ENCODE measurements around the gene ST6GALNAC1. TPM values are rescaled to one million over a fixed set of nuclear protein-coding genes. Genes with fewer than 3 reads are reported as not detected.

ST6GALNAC1 gene
- total RNA-seq, 2 donors from 2014 or later = not detected

DNA sequence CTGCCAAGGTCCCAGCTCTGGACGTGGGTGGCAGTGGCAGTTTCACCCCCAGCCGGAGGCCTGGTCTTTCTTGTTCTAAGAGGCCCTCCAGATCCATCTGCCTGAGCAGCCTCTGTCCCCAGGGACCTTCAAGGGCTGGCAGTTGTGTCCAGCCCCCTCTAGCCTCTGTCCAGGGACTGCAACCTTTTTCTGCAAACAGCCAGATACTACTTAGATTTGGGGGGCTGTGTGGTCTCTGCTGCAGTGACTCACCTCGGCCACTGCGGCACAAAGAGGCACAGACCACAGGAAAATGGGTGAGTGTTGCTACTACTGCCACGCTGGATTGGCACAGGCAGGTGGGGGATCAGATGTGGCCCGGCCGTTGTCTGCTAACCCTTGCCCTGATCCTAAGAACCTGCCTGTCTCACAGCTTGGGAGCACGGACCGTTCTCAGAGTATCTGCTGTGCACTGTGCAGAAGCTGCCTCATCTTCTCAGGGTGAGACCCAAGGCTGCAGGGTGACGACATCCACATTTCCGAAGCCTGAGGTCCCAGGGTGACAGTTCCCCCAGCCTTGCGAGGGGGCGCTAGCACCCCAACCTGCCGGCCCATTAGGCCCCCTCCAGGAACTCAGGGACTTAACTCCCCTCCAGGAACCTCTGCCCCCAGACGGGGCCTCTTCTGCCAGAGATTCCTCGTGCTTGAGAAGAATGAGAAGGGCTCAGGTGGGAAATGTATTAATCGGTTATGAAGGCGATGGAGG, 39.6 kb upstream of the ST6GALNAC1 start:
- no peak overlapping the region for H3K4me3 Mint-ChIP-seq
- no peaks in the 10 kb centered on the region for H3K27me3 Mint-ChIP-seq
- H3K27ac Mint-ChIP-seq = no peak overlapping the region
- DNase-seq (ENCODE audit: low spot score) (no peak), ATAC-seq (no peak)
- peaks cover 18 to 25% of the 10 kb centered on the region in 2 donors for H3K4me1 Mint-ChIP-seq (ENCODE audit: low read depth in 2 of 2)
- no peaks in the 10 kb centered on the region for H3K9me3 Mint-ChIP-seq
- no peaks in the 10 kb centered on the region for H3K36me3 Mint-ChIP-seq

DNA sequence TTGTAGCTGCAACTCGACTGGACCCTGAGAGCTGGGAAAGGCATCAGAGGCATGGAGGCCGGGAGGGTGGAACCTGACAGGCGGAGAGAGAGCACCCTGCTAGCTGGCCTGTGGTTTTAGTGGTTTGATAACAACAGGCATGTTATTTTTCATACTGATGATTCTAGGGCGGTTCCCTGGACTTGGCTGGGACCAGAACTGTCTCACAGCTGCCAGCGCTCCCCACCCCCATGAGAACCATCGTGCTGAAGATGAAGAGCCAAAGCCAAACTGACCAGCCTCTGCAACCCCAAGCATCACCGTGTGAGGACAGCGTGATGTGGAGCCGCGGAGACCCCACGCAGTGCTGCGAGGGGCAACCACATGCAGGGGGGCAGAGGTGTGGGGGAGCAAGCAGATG, 38.7 kb upstream of the ST6GALNAC1 start:
- H3K4me1 Mint-ChIP-seq (ENCODE audit: low read depth in 2 of 2) = peaks cover 18 to 25% of the 10 kb centered on the region in 2 donors
- peak overlapping the region; percentile 60 for H3K4me3 Mint-ChIP-seq
- no peaks in the 10 kb centered on the region for H3K27me3 Mint-ChIP-seq
- no peaks in the 10 kb centered on the region for H3K9me3 Mint-ChIP-seq
- peak overlapping the region; percentile 36 to 68 for H3K27ac Mint-ChIP-seq
- no peak for DNase-seq (ENCODE audit: low spot score)
- H3K36me3 Mint-ChIP-seq = no peaks in the 10 kb centered on the region
- no peak for ATAC-seq

DNA sequence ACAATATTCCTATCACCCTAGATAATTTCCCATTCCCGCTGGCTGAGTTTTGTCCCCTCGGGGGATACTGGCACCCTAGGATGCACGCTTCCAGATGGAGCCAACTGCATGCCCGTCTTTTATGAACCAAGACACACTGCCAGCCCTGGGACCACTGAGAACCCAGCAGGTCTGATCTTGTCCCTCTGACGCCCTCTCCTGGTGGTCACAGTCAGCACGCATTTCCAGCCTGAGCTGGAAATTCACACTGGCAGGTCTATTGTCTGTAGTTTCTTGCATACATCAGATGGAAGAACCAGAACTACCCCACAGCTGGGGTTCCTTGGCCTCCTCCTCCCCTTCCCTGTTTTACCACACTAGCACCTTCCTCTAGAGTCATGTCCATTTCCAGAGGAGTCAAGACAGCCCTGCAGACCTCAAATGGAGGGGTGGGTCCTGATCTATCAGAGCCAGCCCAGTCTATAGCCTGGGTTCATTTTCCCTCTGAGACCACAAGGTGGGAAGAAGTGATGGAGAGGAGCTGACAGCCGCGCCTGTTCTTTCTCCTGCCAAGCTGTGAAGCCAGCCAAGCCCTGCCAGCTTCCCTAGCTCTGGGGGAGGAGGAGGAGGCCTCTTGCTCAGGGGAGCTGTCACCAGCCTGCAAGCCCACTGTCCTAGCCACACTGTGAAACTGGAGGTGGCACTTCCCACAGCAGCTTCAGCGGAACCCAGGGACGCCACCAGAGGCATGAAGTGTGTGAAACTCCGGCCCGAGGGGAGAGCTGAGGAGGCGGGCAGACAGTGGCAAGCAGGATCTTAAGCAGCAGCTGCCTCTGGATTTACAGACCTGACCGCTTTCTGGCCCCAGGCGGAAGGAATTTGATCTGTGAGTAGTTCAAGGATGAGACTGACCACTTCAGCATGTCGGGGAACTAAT, 37.9 kb upstream of the ST6GALNAC1 start:
- Mint-ChIP-seq H3K27ac (peak overlapping the region; percentile 36 to 68), H3K27me3 (no peaks in the 10 kb centered on the region), H3K4me1 (ENCODE audit: low read depth in 2 of 2) (peaks cover 18 to 25% of the 10 kb centered on the region in 2 donors), H3K36me3 (no peaks in the 10 kb centered on the region), H3K9me3 (no peaks in the 10 kb centered on the region), H3K4me3 (peak overlapping the region; percentile 60)
- ATAC-seq = peak; percentile 59 to 79
- DNase-seq (ENCODE audit: low spot score) = no peak

DNA sequence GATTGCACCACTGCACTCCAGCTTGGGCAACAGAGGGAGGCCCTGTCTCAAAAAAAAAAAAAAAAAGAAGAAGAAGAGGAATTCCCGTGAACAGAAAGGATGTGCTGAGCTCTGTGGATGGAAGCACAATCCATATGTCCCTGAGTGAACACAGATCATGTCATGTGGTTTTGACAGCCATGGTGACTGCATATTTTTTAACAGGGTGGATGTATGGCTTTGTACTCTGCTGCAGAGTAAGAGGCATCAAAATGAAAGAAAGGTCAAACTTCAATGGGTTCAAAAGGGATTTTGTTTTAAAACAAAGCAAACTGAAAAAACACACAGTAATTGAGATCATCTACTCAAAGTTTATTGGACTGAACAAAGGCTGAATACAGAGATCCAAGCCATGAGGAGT, 35.7 kb upstream of the ST6GALNAC1 start:
- Mint-ChIP-seq H3K36me3 (no peaks in the 10 kb centered on the region), H3K27ac (no peak overlapping the region), H3K27me3 (no peaks in the 10 kb centered on the region), H3K4me3 (no peak overlapping the region), H3K4me1 (ENCODE audit: low read depth in 2 of 2) (peaks cover 18 to 25% of the 10 kb centered on the region in 2 donors), H3K9me3 (no peaks in the 10 kb centered on the region)
- DNase-seq (ENCODE audit: low spot score) (no peak), ATAC-seq (no peak)

DNA sequence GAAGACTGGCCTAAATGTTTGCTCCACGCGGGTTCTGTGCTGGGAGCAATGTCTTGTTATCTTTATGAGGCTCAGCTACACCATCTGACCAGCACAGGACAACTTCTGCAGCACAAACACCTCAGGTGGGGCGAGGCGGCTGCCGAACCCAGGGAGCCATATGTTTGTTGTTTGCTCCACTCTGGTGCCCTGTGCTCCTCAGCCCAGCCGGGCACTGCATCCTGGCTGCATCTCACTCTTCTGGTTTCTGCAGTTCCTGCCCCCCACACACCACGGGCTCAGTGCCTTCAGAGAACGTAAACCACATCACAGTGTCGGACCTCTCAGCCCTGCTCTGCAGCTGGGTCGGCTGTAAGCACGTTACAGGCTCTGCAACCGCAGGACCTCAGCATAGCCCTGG, 34.8 kb upstream of the ST6GALNAC1 start:
- H3K27ac Mint-ChIP-seq = no peak overlapping the region
- DNase-seq (ENCODE audit: low spot score) (no peak), ATAC-seq (peak; percentile 71 to 82)
- H3K36me3 Mint-ChIP-seq = no peaks in the 10 kb centered on the region
- no peak overlapping the region for H3K4me3 Mint-ChIP-seq
- no peaks in the 10 kb centered on the region for H3K9me3 Mint-ChIP-seq
- H3K27me3 Mint-ChIP-seq = no peaks in the 10 kb centered on the region
- peaks cover 18 to 21% of the 10 kb centered on the region in 2 donors for H3K4me1 Mint-ChIP-seq (ENCODE audit: low read depth in 2 of 2)

DNA sequence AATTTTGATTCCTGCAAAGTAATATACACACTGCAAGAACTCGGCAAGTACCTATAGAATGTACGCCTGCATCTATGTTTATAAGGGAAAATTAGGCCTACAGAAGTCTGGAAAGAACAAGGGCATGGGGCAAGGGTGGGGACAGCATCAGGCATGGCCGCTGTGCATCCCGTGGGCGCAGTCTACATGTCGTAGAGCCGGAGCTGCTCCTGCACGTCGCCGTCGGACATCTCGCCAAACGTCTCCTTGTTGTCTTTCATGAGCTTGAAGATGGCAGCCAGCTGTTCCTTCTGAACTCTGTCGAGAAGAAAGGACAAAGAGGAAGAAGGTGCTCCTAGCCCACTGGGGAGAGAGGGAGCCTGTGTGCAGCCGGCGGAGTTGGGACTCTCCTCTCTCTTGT, 33.8 kb upstream of the ST6GALNAC1 start:
- ATAC-seq = no peak
- no peak overlapping the region for H3K27ac Mint-ChIP-seq

DNA sequence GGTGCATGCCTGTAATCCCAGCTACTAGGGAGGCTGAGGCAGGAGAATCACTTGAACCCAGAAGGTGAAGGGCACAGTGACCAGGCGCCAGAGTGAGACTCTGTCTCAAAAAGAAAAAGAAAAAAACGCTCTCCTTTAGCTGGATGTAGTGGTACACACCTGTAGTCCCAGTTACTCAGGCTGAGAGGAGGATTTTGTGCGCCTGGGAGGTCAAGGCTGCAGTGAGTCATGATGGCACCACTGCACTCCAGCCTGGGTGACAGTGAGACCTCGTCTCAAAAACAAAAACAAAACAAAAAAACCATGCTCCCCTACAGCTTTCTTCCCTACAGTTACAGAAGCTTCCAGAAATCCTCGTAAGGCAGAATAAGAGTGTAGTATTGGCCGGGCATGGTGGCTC, 33.1 kb upstream of the ST6GALNAC1 start:
- no peaks in the 10 kb centered on the region for H3K9me3 Mint-ChIP-seq
- H3K27ac Mint-ChIP-seq = no peak overlapping the region
- no peak for DNase-seq (ENCODE audit: low spot score)
- H3K4me3 Mint-ChIP-seq = no peak overlapping the region
- H3K36me3 Mint-ChIP-seq = no peaks in the 10 kb centered on the region
- H3K27me3 Mint-ChIP-seq = no peaks in the 10 kb centered on the region
- ATAC-seq = no peak
- peaks cover 14 to 21% of the 10 kb centered on the region in 2 donors for H3K4me1 Mint-ChIP-seq (ENCODE audit: low read depth in 2 of 2)

More for the DNA sequence above, 33.8 kb upstream of the ST6GALNAC1 start:
- Mint-ChIP-seq H3K4me3 (no peak overlapping the region), H3K27me3 (no peaks in the 10 kb centered on the region), H3K4me1 (ENCODE audit: low read depth in 2 of 2) (peaks cover 20 to 21% of the 10 kb centered on the region in 2 donors), H3K36me3 (no peaks in the 10 kb centered on the region), H3K9me3 (no peaks in the 10 kb centered on the region)
- DNase-seq (ENCODE audit: low spot score) = no peak

DNA sequence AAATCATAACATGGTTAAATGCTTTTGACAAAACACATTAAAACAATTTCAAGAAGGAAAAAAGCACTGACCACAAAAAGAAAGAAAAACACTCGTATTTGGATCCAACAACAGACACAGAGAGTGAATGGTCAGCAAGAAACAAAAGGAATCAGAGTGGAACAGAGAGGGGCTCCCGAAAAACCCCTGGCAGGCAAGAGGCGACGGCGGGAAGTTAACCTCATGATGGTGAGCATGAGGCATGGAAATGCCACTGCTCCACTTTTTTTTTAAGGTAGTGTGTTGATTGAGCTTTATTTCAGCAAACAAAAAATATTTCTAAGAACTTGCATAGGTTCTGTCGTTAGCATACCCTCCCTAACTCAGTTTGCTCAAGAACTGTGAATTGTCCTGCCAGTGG, 32.1 kb upstream of the ST6GALNAC1 start:
- Mint-ChIP-seq H3K27me3 (no peaks in the 10 kb centered on the region), H3K4me3 (no peak overlapping the region), H3K27ac (no peak overlapping the region), H3K4me1 (ENCODE audit: low read depth in 2 of 2) (peaks cover 16 to 21% of the 10 kb centered on the region in 2 donors), H3K36me3 (no peaks in the 10 kb centered on the region), H3K9me3 (no peaks in the 10 kb centered on the region)
- no peak for DNase-seq (ENCODE audit: low spot score)
- ATAC-seq = no peak

DNA sequence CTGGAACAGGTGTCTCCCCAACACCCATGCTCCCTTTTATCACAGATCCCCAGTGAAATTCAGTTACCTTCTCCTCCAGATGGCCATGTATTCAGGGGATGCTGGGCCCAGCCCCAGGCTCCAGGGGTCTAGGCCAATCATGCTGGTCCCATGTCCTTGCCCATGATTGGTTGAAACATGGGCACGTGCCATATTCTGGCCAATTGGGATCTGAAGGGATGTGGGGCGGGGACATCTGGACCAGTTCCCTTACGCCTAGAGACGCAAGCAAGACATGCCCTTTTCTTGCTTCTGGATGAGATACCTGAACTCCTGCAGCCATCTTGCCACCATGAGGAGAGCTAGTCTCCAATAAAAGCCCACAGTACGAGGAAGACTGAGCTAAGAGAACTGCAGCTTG, 31.0 kb upstream of the ST6GALNAC1 start:
- H3K4me3 Mint-ChIP-seq = no peak overlapping the region
- DNase-seq (ENCODE audit: low spot score) = no peak
- H3K27ac Mint-ChIP-seq = no peak overlapping the region
- no peaks in the 10 kb centered on the region for H3K27me3 Mint-ChIP-seq
- no peaks in the 10 kb centered on the region for H3K36me3 Mint-ChIP-seq
- H3K9me3 Mint-ChIP-seq = no peaks in the 10 kb centered on the region
- no peak for ATAC-seq
- H3K4me1 Mint-ChIP-seq (ENCODE audit: low read depth in 2 of 2) = peaks cover 21 to 22% of the 10 kb centered on the region in 2 donors

DNA sequence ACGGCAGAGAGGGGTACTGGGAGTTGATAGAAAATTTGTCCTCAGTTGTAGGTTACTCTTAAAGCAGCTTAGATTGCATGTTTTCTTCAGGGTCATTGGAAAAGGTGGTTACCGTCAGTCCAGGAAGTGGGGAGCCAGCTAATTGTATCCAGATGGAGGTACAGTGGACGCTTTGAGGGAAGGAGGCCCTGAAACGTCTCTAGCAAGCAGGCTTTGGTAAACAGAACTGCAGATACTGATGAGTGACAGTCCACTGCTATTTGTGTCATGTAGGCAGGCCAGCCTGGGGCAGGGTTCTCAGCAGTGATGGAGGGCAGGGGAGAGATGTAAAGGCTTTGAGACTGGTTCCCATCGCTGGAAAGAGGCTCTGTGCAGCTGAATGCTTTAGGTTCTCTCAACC, 30.2 kb upstream of the ST6GALNAC1 start:
- DNase-seq (ENCODE audit: low spot score) (no peak), ATAC-seq (no peak)
- H3K36me3 Mint-ChIP-seq = no peaks in the 10 kb centered on the region
- H3K9me3 Mint-ChIP-seq = no peaks in the 10 kb centered on the region
- H3K4me3 Mint-ChIP-seq = no peak overlapping the region
- H3K27me3 Mint-ChIP-seq = no peaks in the 10 kb centered on the region
- H3K4me1 Mint-ChIP-seq (ENCODE audit: low read depth in 2 of 2) = peaks cover 21 to 22% of the 10 kb centered on the region in 2 donors
- H3K27ac Mint-ChIP-seq = no peak overlapping the region

DNA sequence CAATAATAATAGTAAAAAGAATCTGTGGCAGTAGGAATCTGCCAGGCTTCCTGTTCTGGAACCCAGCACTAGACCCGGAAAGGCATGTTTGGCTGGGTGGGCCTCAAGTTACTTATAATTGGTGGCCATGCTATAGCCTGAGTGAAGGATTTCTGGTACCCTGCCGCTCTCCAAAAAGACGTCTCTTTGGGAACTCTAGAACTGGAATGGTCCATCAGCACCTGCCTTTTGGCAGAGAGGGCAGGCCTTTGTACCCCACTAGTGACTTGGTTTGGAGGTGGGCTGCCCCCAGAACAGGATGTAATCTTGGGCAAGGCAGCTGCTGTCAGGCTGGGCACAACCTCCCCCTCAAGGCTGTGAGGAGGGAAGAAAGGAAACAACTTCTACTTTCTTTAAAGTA, 29.3 kb upstream of the ST6GALNAC1 start:
- Mint-ChIP-seq H3K4me3 (peak overlapping the region; percentile 84), H3K27ac (peak overlapping the region; percentile 86 to 98), H3K4me1 (ENCODE audit: low read depth in 2 of 2) (peaks cover 21 to 22% of the 10 kb centered on the region in 2 donors), H3K9me3 (no peaks in the 10 kb centered on the region), H3K36me3 (no peaks in the 10 kb centered on the region), H3K27me3 (no peaks in the 10 kb centered on the region)
- ATAC-seq = no peak
- no peak for DNase-seq (ENCODE audit: low spot score)

DNA sequence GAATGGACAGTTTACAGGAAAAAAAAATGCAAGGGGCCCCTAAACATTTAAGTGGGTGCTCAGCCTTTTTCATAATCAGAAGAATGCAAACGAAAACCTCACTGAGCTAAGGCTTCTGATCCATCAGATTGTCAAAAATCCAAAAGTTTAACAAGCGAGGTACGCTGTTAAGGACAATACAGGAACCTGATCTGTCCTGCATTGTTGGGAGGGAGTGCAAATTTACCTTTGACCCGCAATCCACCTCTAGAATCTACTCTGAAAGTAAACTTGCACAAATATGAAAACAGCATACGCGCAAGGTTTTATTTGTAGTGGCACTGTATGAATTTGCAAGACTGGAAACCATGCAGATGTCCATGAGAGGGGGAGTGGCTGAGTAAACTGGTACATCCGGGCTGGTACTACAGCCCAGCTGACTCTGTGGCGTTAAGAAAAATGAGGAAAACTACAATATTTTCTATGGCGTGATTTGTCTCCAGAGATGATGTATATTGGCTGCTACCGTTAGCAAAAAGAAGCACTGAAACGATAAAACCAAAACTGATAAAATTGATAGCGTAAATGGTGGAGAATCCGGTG, 28.8 kb upstream of the ST6GALNAC1 start:
- Mint-ChIP-seq H3K27me3 (no peaks in the 10 kb centered on the region), H3K9me3 (no peaks in the 10 kb centered on the region), H3K4me1 (ENCODE audit: low read depth in 2 of 2) (peaks cover 21 to 22% of the 10 kb centered on the region in 2 donors), H3K4me3 (peak overlapping the region; percentile 84), H3K27ac (peak overlapping the region; percentile 86 to 98), H3K36me3 (no peaks in the 10 kb centered on the region)
- ATAC-seq (no peak), DNase-seq (ENCODE audit: low spot score) (no peak)

DNA sequence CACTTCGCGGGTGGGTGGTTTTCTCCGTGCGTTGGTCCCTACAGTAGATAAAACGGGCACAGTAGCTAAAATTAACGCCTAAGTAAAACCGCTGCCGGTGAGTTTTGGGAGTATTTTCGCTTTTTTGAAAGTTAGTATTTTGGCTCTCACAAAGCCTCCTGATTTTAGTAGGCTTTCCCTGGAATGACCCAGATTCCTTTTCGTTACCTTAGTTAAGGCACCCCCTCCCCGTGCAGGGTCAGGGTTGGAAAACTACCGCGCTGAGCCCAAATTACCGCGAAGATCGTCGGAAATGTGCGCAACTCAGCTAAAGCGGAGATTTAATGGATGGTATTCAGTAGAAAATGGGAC, 28.3 kb upstream of the ST6GALNAC1 start:
- Mint-ChIP-seq H3K36me3 (no peaks in the 10 kb centered on the region), H3K27ac (peak overlapping the region; percentile 86 to 98), H3K4me3 (peak overlapping the region; percentile 84), H3K27me3 (peaks cover 0 to 2% of the 10 kb centered on the region in 2 donors), H3K4me1 (ENCODE audit: low read depth in 2 of 2) (peaks cover 21 to 22% of the 10 kb centered on the region in 2 donors), H3K9me3 (no peaks in the 10 kb centered on the region)
- DNase-seq (ENCODE audit: low spot score) (no peak), ATAC-seq (peak; percentile 0)
